ENCODE data around the gene COL19A1.

DNA sequence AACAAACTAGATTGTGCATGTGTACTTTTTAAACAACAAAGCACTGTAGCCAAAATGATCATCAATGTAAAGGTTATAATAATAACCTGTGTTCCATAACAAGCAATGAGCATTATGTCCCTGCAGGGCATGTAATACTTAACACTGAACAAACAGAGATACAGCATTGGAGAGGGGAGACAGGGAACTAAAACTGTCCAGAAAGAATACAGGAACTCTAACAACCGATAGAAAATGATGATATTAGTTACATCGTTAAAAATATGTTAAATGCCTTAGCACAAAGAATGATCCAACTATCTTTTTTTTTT, 356.0 kb downstream of the COL19A1 start:
- TF ChIP-seq, protein P1, sequence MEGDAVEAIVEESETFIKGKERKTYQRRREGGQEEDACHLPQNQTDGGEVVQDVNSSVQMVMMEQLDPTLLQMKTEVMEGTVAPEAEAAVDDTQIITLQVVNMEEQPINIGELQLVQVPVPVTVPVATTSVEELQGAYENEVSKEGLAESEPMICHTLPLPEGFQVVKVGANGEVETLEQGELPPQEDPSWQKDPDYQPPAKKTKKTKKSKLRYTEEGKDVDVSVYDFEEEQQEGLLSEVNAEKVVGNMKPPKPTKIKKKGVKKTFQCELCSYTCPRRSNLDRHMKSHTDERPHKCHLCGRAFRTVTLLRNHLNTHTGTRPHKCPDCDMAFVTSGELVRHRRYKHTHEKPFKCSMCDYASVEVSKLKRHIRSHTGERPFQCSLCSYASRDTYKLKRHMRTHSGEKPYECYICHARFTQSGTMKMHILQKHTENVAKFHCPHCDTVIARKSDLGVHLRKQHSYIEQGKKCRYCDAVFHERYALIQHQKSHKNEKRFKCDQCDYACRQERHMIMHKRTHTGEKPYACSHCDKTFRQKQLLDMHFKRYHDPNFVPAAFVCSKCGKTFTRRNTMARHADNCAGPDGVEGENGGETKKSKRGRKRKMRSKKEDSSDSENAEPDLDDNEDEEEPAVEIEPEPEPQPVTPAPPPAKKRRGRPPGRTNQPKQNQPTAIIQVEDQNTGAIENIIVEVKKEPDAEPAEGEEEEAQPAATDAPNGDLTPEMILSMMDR (IDR thresholded peaks at IDR 0.05; ENCODE audit: low read length), result no peak
- no peak for TF ChIP-seq EZH2 (optimal IDR thresholded peaks at IDR 0.05; ENCODE audit: low read depth, low read length)
- TF ChIP-seq EZH2phosphoT487 (IDR thresholded peaks at IDR 0.05; ENCODE audit: low read length), result no peak

Measured in MM.1S (cell line).